ENCODE measurements around the gene TMEM86A. TPM values are rescaled to one million over a fixed set of nuclear protein-coding genes. Genes with fewer than 3 reads are reported as not detected.

Gene TMEM86A
- total and polyA plus RNA-seq, 2 of the 8 experiments (the other 6 are each of a cell fraction or from before 2014, with no cell fraction given), result 1.5 to 1.7 TPM

GRCh38 chr11:18669219-18669596 lies 29.4 kb upstream of the TMEM86A start:
- H3K36me3 ChIP-seq (ENCODE audit: control insufficient read depth in 2 of 4, insufficient read depth in 4 of 4, low read length in 3 of 4), result no peaks in the 10 kb centered on the region
- H2AFZ ChIP-seq (ENCODE audit: low read length), result no peak overlapping the region
- no peak overlapping the region for H2AK5ac ChIP-seq (ENCODE audit: low read depth, low read length)
- H3K79me1 ChIP-seq (ENCODE audit: low read depth, low read length), result no peaks in the 10 kb centered on the region
- FAIRE-seq (no peak), DNase-seq (ENCODE audit: low read depth in 1 of 2, low spot score in 2 of 2) (no peak)
- no peak overlapping the region for H4K8ac ChIP-seq (ENCODE audit: extremely low read depth, insufficient read depth, low read length)
- H3K4me1 ChIP-seq (replicated peaks in 1 of 4; ENCODE audit: control insufficient read depth in 3 of 4, insufficient read depth in 4 of 4, low read length in 3 of 4), result peaks cover 0 to 2% (median under 1%) of the 10 kb centered on the region in 4 experiments; a peak in 2 of 7 replicates
- WGBS, 2 experiments (ENCODE audit: extremely low coverage in 1 of 2, insufficient coverage in 1 of 2, insufficient read length in 1 of 2, insufficient replicate concordance in 2 of 2, low coverage in 1 of 2, low lambda C conversion rate in 2 of 2, missing lambda C conversion rate in 1 of 2), result 89% methylated on average over 2 of the region's 2 CpGs; no CpG with 5 or more reads in 1 of the 2 experiments
- no peak overlapping the region for H3K4me3 ChIP-seq (ENCODE audit: extremely low read depth in 1 of 4, insufficient read depth in 2 of 4, low read depth in 3 of 4, low read length in 4 of 4)
- POLR2A ChIA-PET (ENCODE audit: partially characterized antibody), result interaction anchor here (0.8 kb wide), 1 partner anchor 10 kb away, joined by 3 read pairs; no protein-coding TSS in a partner anchor
- CTCF ChIA-PET (ENCODE audit: partially characterized antibody), result interaction anchor here (0.6 to 1.1 kb wide), 8 partner anchors 23 to 222 kb away, joined by 3 to 5 read pairs (median 3); no protein-coding TSS in a partner anchor
- H3K79me2 ChIP-seq (ENCODE audit: control insufficient read depth in 1 of 2, insufficient read depth in 2 of 2, low read length in 2 of 2), result no peaks in the 10 kb centered on the region
- H4K20me1 ChIP-seq (replicated peaks in 1 of 2; ENCODE audit: control insufficient read depth in 1 of 2, insufficient read depth in 2 of 2, low read length in 2 of 2), result no peaks in the 10 kb centered on the region
- H3K27ac ChIP-seq (ENCODE audit: low read depth, low read length), result no peak overlapping the region
- no peak overlapping the region for H3K14ac ChIP-seq (ENCODE audit: insufficient read length)
- H3K23ac ChIP-seq (ENCODE audit: insufficient read length), result no peak overlapping the region
- H2BK15ac ChIP-seq (ENCODE audit: low read length), result no peak overlapping the region
- no peaks in the 10 kb centered on the region for H3K23me2 ChIP-seq (ENCODE audit: low read depth, low read length)
- H4K91ac ChIP-seq (replicated peaks; ENCODE audit: insufficient read length, low read length), result no peak overlapping the region
- no peak overlapping the region for H3K4ac ChIP-seq (replicated peaks; ENCODE audit: insufficient read length, low read depth, low read length)
- no peak overlapping the region for H2BK5ac ChIP-seq (ENCODE audit: low read depth, low read length)
- H2BK12ac ChIP-seq (ENCODE audit: low read depth, low read length), result no peak overlapping the region
- no peak overlapping the region for H4K5ac ChIP-seq (ENCODE audit: insufficient read length, low read depth, low read length)
- no peak overlapping the region for H2BK120ac ChIP-seq (replicated peaks; ENCODE audit: low read depth, low read length)
- no peaks in the 10 kb centered on the region for H3K9me3 ChIP-seq (ENCODE audit: insufficient read depth in 2 of 2, low read depth in 1 of 2, low read length in 1 of 2)
- H3K56ac ChIP-seq (replicated peaks; ENCODE audit: insufficient read length, low read depth, low read length), result no peak overlapping the region
- TF ChIP-seq EP300 (IDR thresholded peaks at IDR 0.05; ENCODE audit: borderline replicate concordance in 1 of 2, low read depth in 2 of 2, low read length in 2 of 2) (no peak), RNF2 (IDR thresholded peaks at IDR 0.05; ENCODE audit: borderline replicate concordance, low read depth, low read length, missing control alignments, poor library complexity, severe bottlenecking) (no peak), CBX5 (IDR thresholded peaks at IDR 0.05; ENCODE audit: low read depth, low read length) (no peak)
- H3K4me2 ChIP-seq (ENCODE audit: insufficient read depth in 1 of 2, low read depth in 2 of 2, low read length in 2 of 2), result no peak overlapping the region
- H3K27me3 ChIP-seq (replicated peaks in 1 of 4; ENCODE audit: control insufficient read depth in 3 of 4, extremely low read depth in 1 of 4, insufficient read depth in 3 of 4, low read length in 3 of 4), result peaks cover 0 to 1% (median 0%) of the 10 kb centered on the region in 4 experiments; a peak in 1 of 7 replicates
- no peak overlapping the region for H2BK20ac ChIP-seq (ENCODE audit: low read length)
- H3K9ac ChIP-seq (replicated peaks in 1 of 4; ENCODE audit: extremely low read depth in 1 of 4, low read depth in 3 of 4, low read length in 3 of 4), result no peak overlapping the region
- H3K18ac ChIP-seq (ENCODE audit: extremely low read depth, low read length), result no peak overlapping the region
